GM19455 (cell line): ENCODE results near the gene TAS2R41.
"Not testable (repeated sequence)": the region's sequence is repeated elsewhere in the genome, so short reads cannot be mapped to it uniquely, and the experiment has no call there.

ENCODE experiments used
- ATAC-seq: cut with Tn5 transposase; IDR thresholded peaks from one replicate; pipeline ENCODE4 v1.9.1; 2021; ENCODE audit not compliant: unreplicated experiment

Gene TAS2R41

DNA sequence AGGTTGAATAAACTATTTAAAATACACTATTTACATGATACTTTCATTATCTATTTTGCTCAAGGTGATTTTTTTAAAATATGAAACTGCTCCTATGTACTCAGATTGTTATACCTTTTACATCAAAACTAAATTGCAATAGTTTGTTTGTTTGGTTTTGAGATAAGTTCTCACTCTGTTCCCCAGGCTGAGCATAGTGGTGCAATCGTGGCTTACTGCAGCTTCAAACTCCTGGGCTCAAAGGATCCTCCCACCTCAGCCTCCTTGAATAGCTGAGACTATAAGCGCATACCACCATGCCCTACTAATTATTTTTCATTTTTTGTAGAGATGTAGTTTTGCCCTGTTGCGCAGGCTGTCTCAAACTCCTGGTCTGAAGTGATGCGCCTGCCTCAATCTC, 21.7 kb upstream of the TAS2R41 start:
- no peak for ATAC-seq

DNA sequence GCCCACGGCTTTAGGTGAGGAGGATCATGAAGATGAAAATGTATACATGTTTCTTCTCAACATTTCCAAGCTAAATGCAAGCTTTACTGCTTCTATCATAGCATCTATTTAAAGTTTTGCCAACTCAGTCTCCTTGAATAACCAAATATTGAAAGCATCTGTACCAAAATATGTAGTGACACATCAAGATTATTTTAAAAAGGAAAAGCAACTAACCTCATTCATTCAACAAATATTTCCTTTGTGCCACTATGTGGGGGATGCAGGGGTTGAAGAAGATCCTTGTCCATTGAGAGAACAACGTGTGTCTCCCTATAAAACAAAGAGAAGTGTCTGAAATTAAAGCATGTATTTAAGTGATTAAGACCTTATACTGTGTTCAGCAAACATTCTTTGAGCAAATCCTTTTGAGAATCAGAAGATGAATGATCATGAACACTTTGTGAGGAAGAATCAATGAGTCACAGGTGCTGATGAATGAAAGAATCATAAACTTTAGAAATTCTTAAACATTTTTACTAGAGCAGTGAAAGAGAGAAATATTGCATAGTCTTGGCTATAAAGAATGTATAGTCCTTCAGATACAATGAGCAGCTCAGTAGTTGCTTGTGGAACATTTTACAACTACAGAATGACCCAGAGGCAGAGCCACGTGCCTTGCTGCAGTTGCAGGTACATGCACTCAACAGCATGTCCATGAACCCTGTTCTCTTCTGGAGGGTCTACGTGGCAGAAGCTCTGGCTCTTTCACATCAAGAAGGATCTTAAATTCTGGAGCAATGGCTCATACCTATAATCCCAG, 20.5 kb upstream of the TAS2R41 start:
- ATAC-seq = no peak

DNA sequence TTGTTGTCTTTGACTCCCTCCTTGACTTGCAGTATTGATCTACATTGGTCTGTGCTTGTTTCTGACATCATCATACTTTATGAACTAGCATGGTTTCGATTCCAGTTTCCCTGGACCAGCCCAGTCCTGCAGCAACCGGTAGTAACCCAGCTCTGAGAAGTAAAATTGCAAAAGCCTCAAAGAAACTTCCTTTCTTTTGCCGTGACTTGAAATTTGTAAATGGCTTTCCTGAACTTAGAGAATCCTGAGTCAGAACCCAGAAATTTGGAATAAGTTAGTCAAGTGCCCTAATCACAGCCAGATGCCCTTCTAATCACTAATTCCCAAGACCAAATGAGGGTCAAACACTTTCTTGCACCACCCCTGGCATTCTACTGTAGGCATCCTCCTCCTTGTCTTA, 19.4 kb upstream of the TAS2R41 start:
- no peak for ATAC-seq

DNA sequence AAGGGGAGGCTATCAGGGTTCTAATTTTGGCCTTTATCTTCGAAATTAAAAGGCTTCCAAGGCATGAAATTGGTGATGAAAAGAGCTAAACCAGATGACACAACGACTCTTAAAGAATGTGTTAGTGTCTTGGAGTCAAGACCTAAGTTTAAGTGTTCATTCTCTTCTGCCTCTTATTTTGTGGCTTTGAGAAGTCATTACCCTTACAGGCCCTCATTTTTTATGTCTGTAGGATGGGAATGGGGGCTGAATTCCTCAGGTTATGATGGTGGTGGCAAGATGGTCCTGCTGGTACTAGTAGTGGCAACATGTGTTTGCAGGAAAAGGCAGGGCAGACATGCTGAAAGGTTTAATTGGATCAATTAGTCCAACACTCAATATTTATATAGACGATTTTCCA, 19.0 kb upstream of the TAS2R41 start:
- no peak for ATAC-seq

DNA sequence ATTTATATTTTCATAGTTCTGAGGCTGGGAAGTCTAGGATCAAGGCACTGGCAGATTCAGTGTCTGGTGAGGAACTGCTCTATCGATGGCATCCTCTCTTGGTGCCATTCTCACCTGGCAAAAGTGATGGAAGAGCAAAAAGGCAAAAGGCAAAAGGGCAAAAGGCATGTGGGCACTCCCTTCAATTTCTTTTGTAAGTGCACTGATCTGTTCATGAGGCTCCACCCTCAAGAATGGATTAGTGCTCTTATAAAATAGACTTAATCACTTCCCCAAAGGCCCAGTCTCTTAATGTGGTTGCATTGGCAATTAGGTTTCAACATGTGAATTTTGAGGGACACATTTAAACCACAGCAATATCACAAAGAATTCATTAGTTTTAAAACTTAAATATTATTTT, 18.3 kb upstream of the TAS2R41 start:
- no peak for ATAC-seq

DNA sequence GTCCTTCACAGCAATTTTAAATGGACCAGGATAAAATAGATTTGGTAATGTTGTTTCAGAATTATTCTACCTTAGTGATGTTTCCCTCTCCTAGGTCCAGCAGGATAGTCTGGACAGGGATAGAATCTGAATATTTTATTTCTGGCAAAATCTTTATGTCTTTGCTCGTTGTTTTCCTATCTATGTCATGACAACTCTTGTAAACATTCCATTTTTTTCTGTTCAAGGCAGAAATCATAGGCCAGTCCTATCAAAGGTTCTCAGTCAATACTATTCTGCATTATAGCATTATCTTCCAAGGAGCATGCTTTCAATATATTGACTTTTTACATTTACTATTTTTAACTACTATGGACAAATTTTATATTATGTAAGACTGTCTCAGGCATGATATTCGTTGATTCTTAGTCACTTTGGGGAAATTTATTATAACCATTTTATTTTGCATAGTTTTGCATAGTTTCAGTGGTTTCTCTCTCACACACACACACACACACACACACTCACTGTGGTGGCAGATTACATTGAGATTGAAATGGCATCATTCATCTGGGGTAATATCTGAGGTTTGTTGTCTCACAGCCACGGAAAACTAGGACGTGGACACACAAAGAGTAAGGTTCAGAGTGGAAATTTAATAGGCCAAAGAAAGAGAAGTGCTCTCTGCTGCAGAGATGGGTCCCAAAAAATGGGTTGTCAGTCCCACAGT, 17.2 kb upstream of the TAS2R41 start:
- no peak for ATAC-seq

DNA sequence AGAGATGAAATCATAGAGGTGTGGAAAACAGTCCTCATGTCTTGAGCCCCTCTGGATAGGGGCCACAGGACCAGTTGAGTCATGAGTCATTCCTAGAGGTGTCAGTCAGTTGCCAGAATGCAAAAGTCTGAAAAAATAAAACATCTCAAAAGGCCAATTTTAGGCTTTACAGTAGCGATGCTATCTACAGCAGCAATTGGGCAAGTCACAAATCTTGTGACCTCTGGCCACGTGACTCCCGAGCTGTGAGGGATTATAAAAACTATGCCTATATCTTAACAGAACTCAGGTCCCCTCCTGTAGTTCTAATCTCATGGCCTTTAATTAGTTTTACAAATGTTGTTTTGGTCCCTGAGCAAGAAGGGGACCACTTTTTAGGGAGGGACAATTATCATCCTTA, 15.6 kb upstream of the TAS2R41 start:
- no peak for ATAC-seq

DNA sequence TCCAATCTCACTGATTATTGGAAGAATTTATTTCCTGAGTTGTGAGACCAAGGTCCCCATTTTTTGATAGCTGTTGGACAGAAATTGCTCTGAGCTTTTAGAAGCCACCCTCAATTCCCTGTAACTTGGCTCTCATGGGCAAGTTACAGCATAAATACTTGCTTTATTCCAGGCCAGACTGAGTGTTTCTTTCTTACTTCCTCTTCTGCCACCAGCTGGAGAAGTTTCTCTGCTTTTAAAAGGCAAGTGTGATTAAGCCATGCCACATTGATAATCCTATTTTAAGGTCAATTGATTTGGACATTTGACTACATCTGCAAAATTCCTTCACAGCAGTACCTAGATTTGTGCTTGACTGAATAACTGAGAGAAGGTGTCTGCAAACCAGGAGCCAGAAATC, 14.1 kb upstream of the TAS2R41 start:
- no peak for ATAC-seq

DNA sequence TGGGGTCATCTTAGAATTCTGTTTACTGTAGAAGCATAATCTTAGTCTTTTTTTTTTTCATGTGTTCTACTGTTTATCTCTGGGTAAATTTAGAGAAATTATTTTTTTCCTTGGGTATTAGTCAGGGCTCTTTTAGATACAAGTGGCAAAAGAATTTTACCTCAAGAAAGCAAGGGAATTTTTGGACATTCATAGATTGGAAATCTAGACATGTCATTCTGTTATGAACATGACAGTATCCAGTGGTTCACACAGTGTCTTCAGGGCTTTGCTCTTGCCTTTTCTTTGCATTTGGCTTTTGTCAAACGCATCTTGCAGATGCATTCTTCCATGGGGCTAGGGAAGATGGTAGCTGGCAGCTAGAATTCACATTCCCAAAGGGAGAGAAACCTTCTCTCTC, 13.7 kb upstream of the TAS2R41 start:
- no peak for ATAC-seq

DNA sequence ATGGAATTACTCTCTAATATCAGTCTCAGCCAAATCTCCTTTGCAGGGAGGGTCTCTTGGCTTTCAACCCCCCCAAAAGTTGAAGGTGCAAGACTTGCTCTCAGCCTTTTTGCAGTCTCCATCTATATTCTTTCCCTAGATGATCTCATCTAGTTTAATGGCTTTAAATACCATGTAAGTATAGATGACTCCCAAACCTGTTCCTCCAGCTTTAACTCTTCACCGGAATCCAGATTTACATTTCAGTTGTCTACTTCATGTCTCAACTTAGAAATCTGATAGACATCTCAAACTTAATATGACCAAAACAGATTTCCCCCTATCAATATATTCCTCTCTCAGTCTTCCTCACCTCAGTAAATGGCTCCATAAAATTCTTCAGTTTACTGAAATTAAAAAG, 9.9 kb upstream of the TAS2R41 start:
- no peak for ATAC-seq

DNA sequence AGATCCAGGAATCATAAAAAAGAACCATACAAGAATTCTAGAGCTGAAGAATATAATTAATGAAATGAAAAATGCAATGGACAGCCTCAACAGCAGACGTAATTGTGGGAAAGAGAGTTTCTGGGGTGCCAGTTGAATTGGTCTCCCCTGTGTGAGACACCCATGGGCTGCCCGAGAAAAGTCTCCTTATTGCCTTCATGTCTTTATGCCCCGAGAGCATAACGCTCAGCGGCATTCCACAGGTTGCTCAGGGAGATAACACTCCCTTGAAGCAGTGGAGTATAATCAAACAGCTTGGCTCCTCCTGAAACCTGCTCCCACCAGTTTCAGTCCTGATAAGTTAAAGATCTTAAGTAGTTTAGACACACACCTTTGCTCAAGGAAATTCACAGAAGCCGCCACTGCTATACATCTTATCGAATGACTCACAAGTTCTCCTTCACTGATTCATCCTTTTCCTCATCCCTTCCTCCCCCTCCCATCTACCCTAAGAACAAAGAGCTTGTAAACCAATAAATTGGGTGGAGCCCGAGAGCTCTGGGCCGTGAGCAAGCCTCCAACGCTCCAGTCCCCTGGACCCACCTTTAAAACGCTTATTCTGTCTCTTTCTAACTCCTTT, 5.5 kb upstream of the TAS2R41 start:
- ATAC-seq = not testable (repeated sequence)

DNA sequence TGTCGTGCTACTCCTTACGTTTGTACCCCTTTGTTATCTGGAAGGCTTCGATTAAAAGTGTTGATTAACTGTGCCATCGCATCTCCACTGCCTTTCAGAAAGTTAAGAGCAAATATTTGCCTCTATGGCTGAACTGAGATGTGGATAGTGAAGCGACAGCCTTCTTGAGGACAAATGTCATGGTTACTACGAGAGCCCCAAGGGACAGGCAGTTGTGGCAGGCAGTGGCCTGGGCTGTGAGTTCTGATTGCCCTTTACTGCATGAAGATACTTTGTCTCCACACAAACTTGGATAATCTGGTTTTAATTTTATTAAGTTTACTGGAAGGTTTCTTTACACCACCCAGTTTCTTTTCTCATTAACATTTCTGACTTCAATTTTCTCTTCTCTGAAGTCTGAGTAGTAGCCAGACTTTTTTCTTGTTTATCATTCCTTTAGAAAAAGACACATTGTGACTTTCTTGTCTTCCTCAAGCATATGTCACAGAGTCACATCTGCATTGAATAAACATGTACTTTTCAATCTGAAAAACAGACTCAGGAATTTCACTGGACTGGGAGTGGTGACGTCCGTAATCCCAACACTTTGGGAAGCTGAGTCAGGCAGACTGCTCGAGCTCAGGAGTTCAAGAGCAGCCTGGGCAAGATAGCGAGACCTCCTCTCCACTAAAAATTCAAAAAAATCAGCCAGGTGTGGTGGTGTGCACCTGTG, 1.5 kb downstream of the TAS2R41 start:
- ATAC-seq = no peak

DNA sequence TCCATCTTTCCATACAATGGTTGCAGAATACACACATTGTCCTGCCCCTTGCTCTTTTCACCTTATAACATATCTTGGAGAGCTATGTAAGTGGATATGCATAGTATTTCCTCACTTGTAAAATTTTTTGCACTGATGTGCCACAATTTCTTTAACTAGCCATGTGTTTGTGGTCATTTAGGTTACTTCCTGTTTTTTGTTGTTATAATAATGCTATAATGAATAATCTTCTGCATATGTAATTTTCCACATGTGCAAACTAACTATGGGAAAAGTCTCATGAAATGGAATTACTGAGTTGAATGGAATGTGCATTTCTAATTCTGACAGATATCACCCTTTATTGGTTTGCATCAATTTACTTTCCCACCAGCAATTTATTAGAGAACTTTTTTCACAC, 2.8 kb downstream of the TAS2R41 start:
- ATAC-seq = no peak

DNA sequence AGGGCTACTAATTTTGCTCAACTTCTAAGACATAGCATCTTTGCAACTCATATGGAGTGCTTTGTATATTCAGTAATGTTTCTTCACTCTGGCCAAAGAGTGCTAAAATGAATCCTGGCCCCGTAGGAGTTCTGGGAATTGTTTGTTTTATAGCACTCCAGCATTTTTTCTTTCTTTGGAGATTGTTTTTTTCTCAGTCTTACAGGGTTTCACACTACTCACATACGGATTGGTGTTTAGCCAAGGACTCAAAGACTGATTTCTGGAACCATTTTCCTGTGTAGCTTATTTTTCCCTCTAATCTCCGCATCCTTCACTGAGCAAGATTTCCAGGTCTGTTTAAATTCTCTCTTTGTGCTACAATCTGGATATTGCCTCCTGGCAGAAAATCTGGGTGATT, 6.4 kb downstream of the TAS2R41 start:
- no peak for ATAC-seq

DNA sequence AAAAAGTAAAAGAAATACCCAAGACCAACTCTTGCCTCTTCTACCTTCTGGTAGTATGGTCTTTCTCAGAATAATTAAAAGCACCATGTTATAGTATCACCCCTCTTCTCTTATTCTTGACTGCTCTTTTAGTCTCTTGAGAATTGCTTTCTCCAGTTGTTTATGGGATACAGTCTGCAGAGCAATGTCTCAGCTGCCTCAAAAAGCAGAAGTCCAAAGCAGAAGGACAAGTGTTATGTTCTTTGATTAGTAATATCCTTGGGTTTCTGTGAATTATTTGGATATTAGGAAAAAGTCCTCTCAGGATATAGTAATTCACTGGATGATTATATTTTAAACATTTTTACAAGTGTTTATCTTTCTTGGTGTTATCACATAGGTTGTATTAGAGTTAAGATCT, 7.4 kb downstream of the TAS2R41 start:
- ATAC-seq = no peak

DNA sequence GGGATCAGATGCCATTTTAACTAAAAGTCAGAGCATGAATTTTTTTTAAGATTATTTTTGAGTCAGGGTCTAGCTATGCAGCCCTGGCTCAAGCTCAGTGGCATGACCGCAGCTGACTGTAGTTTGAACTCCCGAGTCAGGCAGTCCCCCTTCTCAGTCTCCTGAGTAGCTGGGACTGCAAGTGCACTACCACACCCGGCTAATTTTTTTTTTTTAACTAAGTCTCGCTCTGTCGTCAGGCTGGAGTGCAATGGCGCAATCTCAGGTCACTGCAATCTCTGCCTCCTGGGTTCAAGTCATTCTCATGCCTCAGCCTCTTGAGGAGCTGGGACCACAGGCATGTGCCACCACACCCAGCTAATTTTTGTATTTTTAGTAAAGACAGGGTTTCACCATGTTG, 7.8 kb downstream of the TAS2R41 start:
- no peak for ATAC-seq

DNA sequence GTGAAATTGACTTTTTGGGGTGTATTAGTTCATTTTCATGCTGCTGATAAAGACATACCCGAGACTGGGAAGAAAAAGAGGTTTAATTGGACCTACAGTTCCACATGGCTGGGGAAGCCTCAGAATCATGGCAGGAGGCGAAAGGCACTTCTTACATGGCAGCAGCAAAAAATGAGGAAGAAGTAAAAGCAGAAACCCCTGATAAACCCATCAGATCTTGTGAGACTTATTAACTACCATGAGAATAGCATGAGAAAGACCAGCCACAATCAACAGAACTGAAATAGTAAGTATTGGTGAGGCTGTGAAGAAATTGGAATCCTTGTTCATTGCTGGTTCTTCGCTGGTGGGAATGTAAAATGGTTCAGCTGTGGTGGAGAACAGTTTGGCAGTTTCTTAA, 8.6 kb downstream of the TAS2R41 start:
- not testable (repeated sequence) for ATAC-seq

DNA sequence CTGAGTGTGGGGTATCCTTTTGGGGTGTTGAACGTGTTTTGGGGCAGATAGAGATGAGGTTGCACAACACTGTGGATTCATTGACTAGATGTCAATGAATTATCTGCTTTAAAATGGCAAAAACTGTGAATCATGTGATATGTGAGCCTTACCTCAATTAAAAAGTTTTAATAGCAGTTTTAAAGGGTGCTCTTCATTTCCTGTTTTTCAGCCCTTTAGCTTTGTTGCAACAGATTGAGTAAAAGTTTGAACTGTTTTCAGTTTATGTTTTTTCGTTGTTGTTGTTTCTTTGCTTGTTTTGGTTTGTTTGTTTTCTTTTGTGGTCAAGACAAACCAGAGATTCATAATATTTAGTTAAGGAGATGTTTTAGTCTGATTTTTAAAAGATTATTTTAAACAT, 9.4 kb downstream of the TAS2R41 start:
- ATAC-seq = no peak

DNA sequence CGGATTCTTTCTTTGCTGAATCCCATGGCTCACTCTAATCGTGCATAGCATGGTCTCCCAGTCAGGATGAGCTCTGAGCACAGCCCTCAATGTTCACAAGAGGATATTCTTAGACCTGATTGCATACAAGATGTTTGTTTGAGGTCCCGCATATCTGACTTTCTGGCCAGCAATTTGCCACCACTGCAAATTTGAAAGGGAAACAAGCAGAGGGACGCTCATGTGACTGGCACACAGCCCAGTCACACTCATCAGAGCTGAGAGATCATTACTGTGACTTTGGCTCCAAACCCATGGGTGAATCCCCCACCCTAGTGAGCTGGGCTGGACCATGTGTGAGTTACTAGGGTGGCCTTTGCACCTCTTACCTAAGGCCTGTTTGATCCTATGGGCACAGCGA, 9.9 kb downstream of the TAS2R41 start:
- no peak for ATAC-seq

DNA sequence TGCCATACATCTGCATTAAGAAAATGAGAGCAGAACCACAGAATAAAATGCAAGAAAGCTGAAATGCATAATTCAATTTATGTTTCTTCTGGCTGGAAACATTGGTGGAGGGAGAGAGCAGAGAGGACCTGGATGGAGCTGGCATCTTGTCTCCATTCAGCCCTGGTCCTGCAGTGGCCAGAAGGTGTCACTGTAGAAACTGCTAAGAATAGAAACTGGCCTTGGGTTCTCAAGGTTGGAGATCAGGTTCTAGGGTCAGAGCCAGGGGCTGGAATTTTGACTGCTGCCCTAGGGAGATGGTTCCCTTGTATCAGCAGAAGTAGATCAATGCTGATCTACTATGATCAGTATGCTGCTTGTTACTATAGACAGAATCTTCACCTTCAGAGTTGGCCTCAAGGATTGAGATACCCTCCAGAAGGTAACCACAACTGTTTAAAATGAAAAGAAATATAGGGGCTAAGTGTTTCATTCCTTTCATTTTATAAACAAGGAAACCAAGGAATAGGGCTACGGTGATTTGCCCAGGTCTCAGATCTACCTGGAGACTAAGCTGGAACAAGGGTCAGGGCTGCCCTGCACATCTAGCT, 13.1 kb downstream of the TAS2R41 start:
- ATAC-seq = no peak

DNA sequence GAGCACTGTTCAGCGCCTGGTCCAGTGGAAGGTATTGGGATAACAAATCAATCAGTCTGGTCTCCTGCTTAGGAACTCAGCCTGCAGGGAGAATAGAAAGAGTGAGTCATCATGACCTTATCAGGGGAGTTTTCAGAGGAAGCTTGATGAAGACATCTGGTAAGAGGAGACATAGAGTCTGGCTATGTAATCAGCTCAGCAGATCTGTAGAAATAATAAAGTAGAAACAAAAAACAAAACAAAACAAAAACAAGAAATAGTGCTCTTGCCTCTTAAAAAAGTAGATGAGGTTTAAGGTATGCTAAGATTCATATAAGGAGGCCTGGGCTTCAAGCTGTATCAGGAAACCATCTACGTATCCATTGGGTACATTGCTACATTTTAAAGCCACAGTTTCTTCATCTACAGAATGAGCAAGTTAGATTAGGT, 14.4 kb downstream of the TAS2R41 start:
- no peak for ATAC-seq
